C4-2B (cell line): ENCODE measurements around the gene NKPD1.

ENCODE experiments used
- CTCF ChIP-seq: fragments of 450-650 bp; conservative IDR thresholded peaks from 2 replicates; pipeline ENCODE4 v1.5.1; 2017; ENCODE audit warnings: mild to moderate bottlenecking
- ZFX ChIP-seq: fragments of 450-650 bp; IDR thresholded peaks from 2 replicates; pipeline ENCODE4 v1.6.1; 2017

GRCh38 chr19:45163156-45163555 lies 2.4 kb upstream of the NKPD1 start:
- TF ChIP-seq CTCF (no peak), ZFX (no peak)
